ENCODE data around the gene RAB28. TPM values are rescaled to one million over a fixed set of nuclear protein-coding genes. Genes with fewer than 3 reads are reported as not detected.

Gene RAB28
- polyA plus RNA-seq, 1 of the 3 experiments (the other 2 are of a cell fraction), result 10.5 TPM

DNA sequence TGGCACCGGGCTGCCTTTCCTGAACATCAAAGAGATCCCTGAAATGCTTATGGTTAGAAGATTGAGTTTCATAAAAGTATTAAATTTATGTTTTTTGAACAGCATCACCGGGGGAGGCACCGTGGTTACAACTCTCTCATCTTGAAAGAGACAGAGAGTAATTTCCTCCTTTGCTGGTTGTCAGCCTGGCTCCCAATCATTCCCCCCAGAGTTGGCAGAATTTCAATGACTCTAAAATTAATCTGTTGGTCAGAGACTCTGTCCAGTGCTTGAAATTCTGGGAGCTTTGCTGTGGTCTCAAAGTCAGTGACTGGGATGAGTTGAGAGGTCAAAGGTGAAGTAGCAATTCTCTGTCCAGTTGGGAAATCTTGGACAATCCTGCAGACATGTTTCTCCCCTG is 135.9 kb downstream of the RAB28 start:
- POLR2A ChIA-PET, result no interaction called here
- no peak overlapping the region for H3K4me2 ChIP-seq

DNA sequence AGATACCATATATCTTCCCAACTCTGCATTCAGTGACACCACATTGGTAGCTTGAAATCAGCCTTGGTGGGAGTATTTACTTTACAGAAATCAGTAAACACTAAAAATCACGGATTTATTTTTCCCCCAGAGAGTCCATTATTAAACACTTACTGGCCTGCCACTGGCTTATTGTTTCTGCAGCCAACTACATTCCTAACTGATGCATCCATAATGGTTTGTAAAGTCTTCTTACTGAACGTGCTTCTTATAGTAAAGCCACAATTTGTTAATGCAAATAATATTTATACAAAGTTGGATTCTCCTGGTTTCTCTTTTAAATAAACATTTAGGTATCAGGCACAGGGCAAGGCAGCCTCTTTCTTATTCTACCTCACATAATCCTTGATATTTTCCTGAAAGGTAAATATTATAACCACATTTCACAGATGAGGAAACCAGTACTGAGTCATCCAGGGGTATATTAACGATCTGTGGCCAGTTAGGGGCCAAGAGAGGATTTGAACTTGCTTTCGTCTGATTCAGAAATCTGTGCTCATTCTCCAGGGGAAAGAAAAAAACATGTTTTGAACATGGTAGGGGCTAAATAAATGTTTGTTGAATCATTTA is 136.5 kb downstream of the RAB28 start:
- Histone ChIP-seq H3K9me2 (no peaks in the 10 kb centered on the region), H3K27ac (ENCODE audit: low read depth in 2 of 2, low read length in 1 of 2) (no peak overlapping the region), H2AFZ (ENCODE audit: low read depth) (no peak overlapping the region), H3K9ac (no peak overlapping the region), H3K4me3 (ENCODE audit: low read depth in 2 of 2, low read length in 1 of 2) (no peak overlapping the region), H3K36me3 (replicated peaks in 1 of 2; ENCODE audit: control insufficient read depth in 1 of 2, insufficient read depth in 2 of 2, low read length in 1 of 2) (no peaks in the 10 kb centered on the region), H3F3A (replicated peaks; ENCODE audit: insufficient read depth) (no peaks in the 10 kb centered on the region), H3K9me3 (no peaks in the 10 kb centered on the region), H3K4me1 (ENCODE audit: control insufficient read depth in 1 of 2, insufficient read depth in 2 of 2, low read depth in 1 of 2, low read length in 1 of 2) (no peaks in the 10 kb centered on the region), H3K4me2 (no peak overlapping the region), H4K20me1 (ENCODE audit: insufficient read depth) (no peaks in the 10 kb centered on the region), H3K79me2 (ENCODE audit: insufficient read depth) (no peaks in the 10 kb centered on the region), H3K27me3 (ENCODE audit: insufficient read depth) (no peaks in the 10 kb centered on the region)
- no peak for DNase-seq
- CTCF ChIA-PET, result no interaction called here
- POLR2A ChIA-PET, result no interaction called here
- 43% methylated on average over 4 of the region's 4 CpGs for WGBS (ENCODE audit: low lambda C conversion rate)
- TF ChIP-seq TAF1 (IDR thresholded peaks at IDR 0.05; ENCODE audit: borderline replicate concordance, low read depth, low read length) (no peak), CHD2 (IDR thresholded peaks at IDR 0.05; ENCODE audit: low read length, partially characterized antibody) (no peak), ELF1 (IDR thresholded peaks at IDR 0.05) (no peak), RFX5 (IDR thresholded peaks at IDR 0.05; ENCODE audit: low read length) (no peak), TEAD4 (IDR thresholded peaks at IDR 0.05; ENCODE audit: borderline replicate concordance, insufficient read depth) (no peak), FOSL2 (IDR thresholded peaks at IDR 0.05; ENCODE audit: borderline replicate concordance, low read depth) (no peak), JUND (IDR thresholded peaks at IDR 0.05) (no peak), RCOR1 (IDR thresholded peaks at IDR 0.05; ENCODE audit: low read length) (no peak), MXI1 (IDR thresholded peaks at IDR 0.05; ENCODE audit: low read depth, low read length) (no peak), TCF12 (IDR thresholded peaks at IDR 0.05) (no peak), EP300 (IDR thresholded peaks at IDR 0.05; ENCODE audit: borderline replicate concordance in 1 of 2, low read depth in 1 of 2, low read length in 1 of 2) (no peak), GATA2 (CRISPR knock-in tag; IDR thresholded peaks at IDR 0.05) (no peak)
- TF ChIP-seq, protein P1, sequence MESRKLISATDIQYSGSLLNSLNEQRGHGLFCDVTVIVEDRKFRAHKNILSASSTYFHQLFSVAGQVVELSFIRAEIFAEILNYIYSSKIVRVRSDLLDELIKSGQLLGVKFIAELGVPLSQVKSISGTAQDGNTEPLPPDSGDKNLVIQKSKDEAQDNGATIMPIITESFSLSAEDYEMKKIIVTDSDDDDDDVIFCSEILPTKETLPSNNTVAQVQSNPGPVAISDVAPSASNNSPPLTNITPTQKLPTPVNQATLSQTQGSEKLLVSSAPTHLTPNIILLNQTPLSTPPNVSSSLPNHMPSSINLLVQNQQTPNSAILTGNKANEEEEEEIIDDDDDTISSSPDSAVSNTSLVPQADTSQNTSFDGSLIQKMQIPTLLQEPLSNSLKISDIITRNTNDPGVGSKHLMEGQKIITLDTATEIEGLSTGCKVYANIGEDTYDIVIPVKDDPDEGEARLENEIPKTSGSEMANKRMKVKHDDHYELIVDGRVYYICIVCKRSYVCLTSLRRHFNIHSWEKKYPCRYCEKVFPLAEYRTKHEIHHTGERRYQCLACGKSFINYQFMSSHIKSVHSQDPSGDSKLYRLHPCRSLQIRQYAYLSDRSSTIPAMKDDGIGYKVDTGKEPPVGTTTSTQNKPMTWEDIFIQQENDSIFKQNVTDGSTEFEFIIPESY (IDR thresholded peaks at IDR 0.05; ENCODE audit: borderline replicate concordance, low read depth), result no peak
- TF ChIP-seq, protein P2, sequence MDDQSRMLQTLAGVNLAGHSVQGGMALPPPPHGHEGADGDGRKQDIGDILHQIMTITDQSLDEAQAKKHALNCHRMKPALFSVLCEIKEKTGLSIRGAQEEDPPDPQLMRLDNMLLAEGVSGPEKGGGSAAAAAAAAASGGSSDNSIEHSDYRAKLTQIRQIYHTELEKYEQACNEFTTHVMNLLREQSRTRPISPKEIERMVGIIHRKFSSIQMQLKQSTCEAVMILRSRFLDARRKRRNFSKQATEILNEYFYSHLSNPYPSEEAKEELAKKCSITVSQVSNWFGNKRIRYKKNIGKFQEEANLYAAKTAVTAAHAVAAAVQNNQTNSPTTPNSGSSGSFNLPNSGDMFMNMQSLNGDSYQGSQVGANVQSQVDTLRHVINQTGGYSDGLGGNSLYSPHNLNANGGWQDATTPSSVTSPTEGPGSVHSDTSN (IDR thresholded peaks at IDR 0.05), result no peak

More for the DNA sequence above, 135.9 kb downstream of the RAB28 start:
- Histone ChIP-seq H3K4me1 (ENCODE audit: control insufficient read depth in 1 of 2, insufficient read depth in 2 of 2, low read depth in 1 of 2, low read length in 1 of 2) (no peaks in the 10 kb centered on the region), H3K9me3 (no peaks in the 10 kb centered on the region), H3K36me3 (replicated peaks in 1 of 2; ENCODE audit: control insufficient read depth in 1 of 2, insufficient read depth in 2 of 2, low read length in 1 of 2) (no peaks in the 10 kb centered on the region), H3K27me3 (ENCODE audit: insufficient read depth) (no peaks in the 10 kb centered on the region), H3K27ac (ENCODE audit: low read depth in 2 of 2, low read length in 1 of 2) (no peak overlapping the region), H4K20me1 (ENCODE audit: insufficient read depth) (no peaks in the 10 kb centered on the region), H3K79me2 (ENCODE audit: insufficient read depth) (no peaks in the 10 kb centered on the region), H3K9ac (no peak overlapping the region), H2AFZ (ENCODE audit: low read depth) (no peak overlapping the region), H3F3A (replicated peaks; ENCODE audit: insufficient read depth) (no peaks in the 10 kb centered on the region), H3K9me2 (no peaks in the 10 kb centered on the region), H3K4me3 (ENCODE audit: low read depth in 2 of 2, low read length in 1 of 2) (no peak overlapping the region; a peak in 1 of 4 replicates)
- TF ChIP-seq, protein P3, sequence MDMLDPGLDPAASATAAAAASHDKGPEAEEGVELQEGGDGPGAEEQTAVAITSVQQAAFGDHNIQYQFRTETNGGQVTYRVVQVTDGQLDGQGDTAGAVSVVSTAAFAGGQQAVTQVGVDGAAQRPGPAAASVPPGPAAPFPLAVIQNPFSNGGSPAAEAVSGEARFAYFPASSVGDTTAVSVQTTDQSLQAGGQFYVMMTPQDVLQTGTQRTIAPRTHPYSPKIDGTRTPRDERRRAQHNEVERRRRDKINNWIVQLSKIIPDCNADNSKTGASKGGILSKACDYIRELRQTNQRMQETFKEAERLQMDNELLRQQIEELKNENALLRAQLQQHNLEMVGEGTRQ (IDR thresholded peaks at IDR 0.05; ENCODE audit: borderline replicate concordance, low read depth, low read length), result no peak
- no peak for TF ChIP-seq EZH2phosphoT487 (IDR thresholded peaks at IDR 0.05; ENCODE audit: borderline replicate concordance, low read depth)
- no peak for TF ChIP-seq RAD21 (IDR thresholded peaks at IDR 0.05; ENCODE audit: low read length)
- TF ChIP-seq, protein P4, sequence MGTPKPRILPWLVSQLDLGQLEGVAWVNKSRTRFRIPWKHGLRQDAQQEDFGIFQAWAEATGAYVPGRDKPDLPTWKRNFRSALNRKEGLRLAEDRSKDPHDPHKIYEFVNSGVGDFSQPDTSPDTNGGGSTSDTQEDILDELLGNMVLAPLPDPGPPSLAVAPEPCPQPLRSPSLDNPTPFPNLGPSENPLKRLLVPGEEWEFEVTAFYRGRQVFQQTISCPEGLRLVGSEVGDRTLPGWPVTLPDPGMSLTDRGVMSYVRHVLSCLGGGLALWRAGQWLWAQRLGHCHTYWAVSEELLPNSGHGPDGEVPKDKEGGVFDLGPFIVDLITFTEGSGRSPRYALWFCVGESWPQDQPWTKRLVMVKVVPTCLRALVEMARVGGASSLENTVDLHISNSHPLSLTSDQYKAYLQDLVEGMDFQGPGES (IDR thresholded peaks at IDR 0.05; ENCODE audit: low read depth, low read length), result no peak
- no peak for TF ChIP-seq POLR2AphosphoS5 (IDR thresholded peaks at IDR 0.05; ENCODE audit: low read depth, low read length)
- TF ChIP-seq EP300 (IDR thresholded peaks at IDR 0.05; ENCODE audit: borderline replicate concordance in 1 of 2, low read depth in 1 of 2, low read length in 1 of 2), result no peak
- TF ChIP-seq, protein P1 (IDR thresholded peaks at IDR 0.05; ENCODE audit: borderline replicate concordance, low read depth), result no peak
- TF ChIP-seq RXRA (IDR thresholded peaks at IDR 0.05; ENCODE audit: borderline replicate concordance, low read depth), result no peak
- no peak for TF ChIP-seq JUND (IDR thresholded peaks at IDR 0.05)
- TF ChIP-seq TAF1 (IDR thresholded peaks at IDR 0.05; ENCODE audit: borderline replicate concordance, low read depth, low read length), result no peak
- DNase-seq, result no peak
- CTCF ChIA-PET, result no interaction called here
- WGBS (ENCODE audit: low lambda C conversion rate), result 58% methylated on average over 3 of the region's 3 CpGs

Data from SK-N-SH (cell line).